ENCODE results near the gene KCTD16. TPM values are rescaled to one million over a fixed set of nuclear protein-coding genes. Genes with fewer than 3 reads are reported as not detected.

KCTD16 gene
- total and polyA plus RNA-seq, 12 donors: 0.02 to 0.42 (median 0.10) TPM; not detected in 2

DNA sequence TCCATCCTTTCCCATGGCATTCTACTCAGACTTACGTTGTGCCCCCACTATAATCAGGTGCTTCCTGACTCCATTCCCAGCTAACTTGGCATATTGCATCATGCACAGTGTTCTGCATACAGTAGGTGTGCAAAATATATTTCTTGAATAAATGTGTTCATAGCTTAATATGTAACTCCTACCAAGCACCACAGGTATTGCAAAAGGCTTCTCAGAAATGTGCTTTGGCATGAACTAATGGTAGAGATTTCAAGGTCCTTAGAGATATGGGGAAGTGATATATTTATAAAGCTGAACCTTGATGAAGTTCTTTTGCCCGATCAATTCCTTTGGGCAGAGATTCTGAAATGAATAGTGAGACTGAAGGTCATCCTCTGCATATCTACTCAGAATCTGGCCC lies 220.4 kb downstream of the KCTD16 start:
- intact Hi-C loops (cut with DNase I): loop anchor here in 1 of 10 donors (5.0 kb wide), 1 partner anchor 189 kb away; no protein-coding TSS in a partner anchor
- DNase-seq: no peak
- 77 to 79% methylated on average over 2 of the region's 2 CpGs for WGBS, 2 donors

DNA sequence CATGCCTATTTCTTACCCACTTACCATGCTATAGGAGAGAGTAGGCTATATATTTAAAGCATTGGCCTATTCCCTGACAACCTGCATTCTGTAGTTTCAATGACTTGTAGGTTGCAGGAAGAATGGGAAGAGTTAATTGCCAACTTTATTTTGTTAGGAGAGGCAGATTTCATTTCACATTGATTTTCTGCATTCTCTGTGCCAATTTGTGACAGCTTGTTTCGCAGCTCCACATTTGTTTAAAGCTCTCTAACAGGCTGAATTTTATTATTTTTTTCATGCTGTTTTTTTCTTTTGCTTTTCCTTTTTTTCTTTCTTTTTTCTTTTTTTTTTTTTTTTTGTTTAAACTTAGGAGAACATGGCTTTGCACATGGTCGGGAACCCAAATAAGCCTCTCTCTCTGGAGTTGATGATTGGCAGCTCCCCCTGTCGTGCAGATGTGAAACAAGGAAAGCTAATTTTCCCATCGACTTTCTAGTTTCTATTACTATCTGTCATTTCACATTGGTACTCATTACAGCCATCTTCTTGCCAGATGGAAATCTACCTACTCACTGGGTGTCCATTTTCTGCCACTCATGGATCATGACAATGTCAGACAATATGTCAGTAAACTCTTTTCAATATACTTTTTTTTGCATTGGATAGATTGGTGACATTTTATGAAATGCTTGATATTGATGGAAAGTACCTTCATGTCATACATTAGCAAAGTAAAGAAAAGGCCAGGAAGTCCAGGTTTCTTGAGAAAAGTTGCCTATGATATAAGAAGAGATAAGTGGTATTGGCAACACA lies 223.2 kb downstream of the KCTD16 start:
- ATAC-seq (no peak), DNase-seq (no peak)
- TF ChIP-seq, protein P1, sequence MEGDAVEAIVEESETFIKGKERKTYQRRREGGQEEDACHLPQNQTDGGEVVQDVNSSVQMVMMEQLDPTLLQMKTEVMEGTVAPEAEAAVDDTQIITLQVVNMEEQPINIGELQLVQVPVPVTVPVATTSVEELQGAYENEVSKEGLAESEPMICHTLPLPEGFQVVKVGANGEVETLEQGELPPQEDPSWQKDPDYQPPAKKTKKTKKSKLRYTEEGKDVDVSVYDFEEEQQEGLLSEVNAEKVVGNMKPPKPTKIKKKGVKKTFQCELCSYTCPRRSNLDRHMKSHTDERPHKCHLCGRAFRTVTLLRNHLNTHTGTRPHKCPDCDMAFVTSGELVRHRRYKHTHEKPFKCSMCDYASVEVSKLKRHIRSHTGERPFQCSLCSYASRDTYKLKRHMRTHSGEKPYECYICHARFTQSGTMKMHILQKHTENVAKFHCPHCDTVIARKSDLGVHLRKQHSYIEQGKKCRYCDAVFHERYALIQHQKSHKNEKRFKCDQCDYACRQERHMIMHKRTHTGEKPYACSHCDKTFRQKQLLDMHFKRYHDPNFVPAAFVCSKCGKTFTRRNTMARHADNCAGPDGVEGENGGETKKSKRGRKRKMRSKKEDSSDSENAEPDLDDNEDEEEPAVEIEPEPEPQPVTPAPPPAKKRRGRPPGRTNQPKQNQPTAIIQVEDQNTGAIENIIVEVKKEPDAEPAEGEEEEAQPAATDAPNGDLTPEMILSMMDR (IDR thresholded peaks at IDR 0.05): no peak
- H3K4me3 ChIP-seq: no peak overlapping the region
- H3K27ac ChIP-seq: no peak overlapping the region
- H3K36me3 ChIP-seq: no peaks in the 10 kb centered on the region
- H3K4me1 ChIP-seq: no peaks in the 10 kb centered on the region
- 78 to 81% methylated on average over 4 of the region's 4 CpGs for WGBS, 2 donors
- intact Hi-C loops (cut with DNase I): loop anchor here in 1 of 10 donors (5.0 kb wide), 1 partner anchor 192 kb away; no protein-coding TSS in a partner anchor
- H3K9me3 ChIP-seq: no peaks in the 10 kb centered on the region
- H3K27me3 ChIP-seq: peaks cover 0 to 4% (median 0%) of the 10 kb centered on the region in 7 donors

More for the DNA sequence above, 220.4 kb downstream of the KCTD16 start:
- Histone ChIP-seq H3K4me1 (no peaks in the 10 kb centered on the region), H3K4me3 (no peak overlapping the region), H3K9me3 (no peaks in the 10 kb centered on the region), H3K27me3 (peaks cover 0 to 4% (median 0%) of the 10 kb centered on the region in 7 donors), H3K27ac (no peak overlapping the region), H3K36me3 (no peaks in the 10 kb centered on the region)
- TF ChIP-seq, protein P1 (IDR thresholded peaks at IDR 0.05): no peak
- no peak for ATAC-seq

DNA sequence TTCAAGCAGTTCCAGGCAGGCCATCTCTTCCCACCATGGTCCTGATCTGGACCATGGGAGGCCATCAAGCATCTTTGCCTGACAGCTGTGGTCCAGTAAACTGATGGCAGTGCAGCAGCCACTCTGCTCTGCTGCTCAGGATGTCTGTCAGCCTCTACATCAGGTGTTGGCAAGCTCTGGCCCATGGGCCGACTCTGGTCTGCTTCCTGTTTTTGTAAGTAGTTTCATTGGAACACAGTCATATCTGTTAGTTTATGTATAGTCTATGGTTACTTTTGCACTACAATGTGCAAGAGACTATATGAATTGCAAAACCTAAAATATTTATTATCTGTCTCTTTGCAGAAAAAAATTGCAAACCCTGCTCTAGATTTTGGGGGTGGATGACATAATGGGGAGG lies 225.0 kb downstream of the KCTD16 start:
- no peak overlapping the region for H3K4me3 ChIP-seq

DNA sequence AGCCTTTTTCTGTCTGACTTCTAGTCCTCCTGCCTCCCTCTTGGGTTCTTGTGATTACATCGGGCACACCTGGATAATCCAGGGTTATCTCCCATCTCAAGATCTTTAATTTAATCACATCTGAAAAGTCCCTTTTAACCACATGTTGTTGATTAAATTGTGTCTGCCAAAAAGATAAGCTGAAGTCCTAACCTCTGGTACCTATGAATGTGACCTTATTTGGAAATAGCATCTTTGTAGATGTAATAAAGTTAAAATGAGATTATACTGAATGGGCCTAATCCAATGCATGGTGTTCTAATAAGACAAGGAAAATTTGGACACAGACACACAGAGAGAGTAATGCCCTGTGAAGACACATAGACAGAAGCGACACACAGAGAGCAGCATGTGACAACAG lies 232.4 kb downstream of the KCTD16 start:
- H3K4me3 ChIP-seq: no peak overlapping the region
- DNase-seq (no peak), ATAC-seq (no peak)
- H3K36me3 ChIP-seq: no peaks in the 10 kb centered on the region
- 90 to 93% methylated on average over 2 of the region's 2 CpGs for whole genome bisulfite sequencing, 2 donors
- peaks cover 0 to 9% (median 0%) of the 10 kb centered on the region in 9 donors for H3K4me1 ChIP-seq
- H3K9me3 ChIP-seq: no peaks in the 10 kb centered on the region
- H3K27ac ChIP-seq: no peak overlapping the region
- intact Hi-C loops (cut with DNase I): no loop called here
- TF ChIP-seq, protein P1 (IDR thresholded peaks at IDR 0.05): no peak
- peaks cover 0 to 6% (median 0%) of the 10 kb centered on the region in 7 donors for H3K27me3 ChIP-seq

More for the DNA sequence above, 225.0 kb downstream of the KCTD16 start:
- intact Hi-C loops (cut with DNase I): no loop called here
- DNase-seq: no peak
- H3K36me3 ChIP-seq: no peaks in the 10 kb centered on the region
- TF ChIP-seq, protein P1 (IDR thresholded peaks at IDR 0.05): no peak
- H3K27ac ChIP-seq: no peak overlapping the region
- no peaks in the 10 kb centered on the region for H3K9me3 ChIP-seq
- no peak for ATAC-seq
- H3K27me3 ChIP-seq: peaks cover 0 to 4% (median 0%) of the 10 kb centered on the region in 7 donors
- 39 to 62% methylated on average over 1 of the region's 1 CpG for WGBS, 2 donors
- H3K4me1 ChIP-seq: no peaks in the 10 kb centered on the region

Measured in heart right ventricle (tissue), 16 donors.